Retinal pigment epithelial cell (primary cell): ENCODE data around the gene FLAD1.
"Not testable (repeated sequence)": the region's sequence is repeated elsewhere in the genome, so short reads cannot be mapped to it uniquely, and the experiment has no call there.

Source experiments
- DNase-seq: peaks from one replicate; pipeline ENCODE4 v3.0.0-alpha.2; 2010; ENCODE audit warnings: low read depth
- H3K4me3 ChIP-seq: 2 replicates; pipeline ENCODE4 v1.5.1; 2011; ENCODE audit warnings: mild to moderate bottlenecking, low read length, control low read depth, moderate library complexity
- CTCF ChIP-seq: conservative IDR thresholded peaks from 2 replicates; pipeline ENCODE4 v1.5.1; 2011; ENCODE audit warnings: low read depth, low read length, control low read depth, inconsistent platforms

Gene FLAD1

GRCh38 chr1:154974808-154975408 lies 8.2 kb upstream of the FLAD1 start:
- peak overlapping the region; percentile 85 for H3K4me3 ChIP-seq
- peak; percentile 75 for DNase-seq
- TF ChIP-seq CTCF, result no peak

GRCh38 chr1:154975409-154976059 lies 7.6 kb upstream of the FLAD1 start:
- no peak for DNase-seq
- peak overlapping the region; percentile 85 for H3K4me3 ChIP-seq
- no peak for TF ChIP-seq CTCF

DNA sequence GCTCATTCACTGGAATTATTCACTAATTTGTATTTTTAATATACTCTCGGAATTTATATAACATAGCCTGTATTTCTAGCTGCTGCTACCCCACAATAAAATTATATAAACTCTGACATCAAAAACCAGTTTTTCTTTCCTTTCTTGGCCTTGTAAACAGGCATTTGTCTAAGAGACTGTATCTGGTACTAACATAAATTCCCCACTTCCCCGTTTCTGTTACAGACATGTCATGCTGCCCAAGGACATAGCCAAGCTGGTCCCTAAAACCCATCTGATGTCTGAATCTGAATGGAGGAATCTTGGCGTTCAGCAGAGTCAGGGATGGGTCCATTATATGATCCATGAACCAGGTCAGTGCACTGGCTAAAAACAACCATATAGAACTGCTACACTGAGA lies 5.4 kb upstream of the FLAD1 start:
- H3K4me3 ChIP-seq, DNase-seq: not testable (repeated sequence)

GRCh38 chr1:154978360-154978759 lies 4.8 kb upstream of the FLAD1 start:
- no peak for DNase-seq
- H3K4me3 ChIP-seq, result no peak overlapping the region
- TF ChIP-seq CTCF, result no peak

DNA sequence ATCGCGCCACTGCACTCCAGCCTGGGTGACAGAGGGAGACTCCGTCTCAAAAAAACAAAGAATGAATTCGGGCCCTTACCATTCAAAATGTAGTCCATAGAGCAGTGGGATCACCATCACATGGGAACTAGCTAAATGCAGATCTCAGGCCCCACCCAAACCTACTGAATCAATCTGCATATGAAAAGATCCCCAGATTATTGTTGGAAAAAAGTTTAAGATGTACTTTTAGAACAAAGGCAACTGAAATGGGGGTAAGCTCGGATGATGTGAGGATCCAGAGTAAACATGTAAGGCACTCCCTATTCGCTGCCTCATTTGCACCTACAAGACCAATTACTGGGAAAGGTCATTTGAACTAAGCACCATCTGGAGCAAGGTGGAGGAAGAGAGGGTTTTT lies 803 bp upstream of the FLAD1 start:
- no peak for DNase-seq
- peak overlapping the region; percentile 82 for H3K4me3 ChIP-seq
- TF ChIP-seq CTCF, result no peak

GRCh38 chr1:154983776-154984466 lies 777 bp downstream of the FLAD1 start:
- no peak for DNase-seq
- TF ChIP-seq CTCF, result no peak
- peak overlapping the region; percentile 82 for H3K4me3 ChIP-seq

- DNase-seq, H3K4me3 ChIP-seq: not testable (repeated sequence)
Measured at GRCh38 chr1:154986736-154987135, 3.6 kb downstream of the FLAD1 start.

DNA sequence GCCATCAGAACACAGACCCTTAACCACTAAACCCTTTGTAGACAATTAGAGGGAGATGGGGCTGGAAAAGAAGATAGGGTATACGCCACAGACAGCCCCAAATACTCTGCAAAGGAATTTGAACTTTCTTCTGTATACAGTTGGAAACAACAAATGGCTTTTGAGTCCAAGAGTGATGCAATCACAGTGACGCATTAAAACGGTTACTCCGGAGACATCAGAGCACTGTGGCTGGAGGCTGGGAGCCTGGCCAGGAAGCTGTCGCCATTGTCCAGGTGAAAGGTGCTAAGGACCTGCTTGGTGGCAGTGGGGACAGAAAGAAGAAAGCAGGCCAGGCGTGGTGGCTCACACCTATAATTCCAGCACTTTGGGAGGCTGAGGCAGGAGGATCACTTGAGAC lies 4.2 kb downstream of the FLAD1 start:
- H3K4me3 ChIP-seq, result no peak overlapping the region
- no peak for TF ChIP-seq CTCF
- DNase-seq, result no peak
